AG04450 (cell line): ENCODE measurements around the gene NUPR2. TPM values are rescaled to one million over a fixed set of nuclear protein-coding genes. Genes with fewer than 3 reads are reported as not detected.
A peak's percentile ranks its signal among the peaks of the same experiment; 100 is the strongest.
"Not testable (repeated sequence)": the region's sequence is repeated elsewhere in the genome, so short reads cannot be mapped to it uniquely, and the experiment has no call there.

Source experiments
- CTCF ChIA-PET: fragments of 300-600, 350-600 bp; formaldehyde crosslinking; extraction: SDS; loops from one replicate; lab custom pipeline; 2022; ENCODE audit warnings: antibody characterized with exemption, inconsistent platforms; lab: Charles Lee
- POLR2A ChIA-PET: fragments of 350-600 bp; formaldehyde crosslinking; extraction: SDS; loops from one replicate; lab custom pipeline; 2021; ENCODE audit warnings: antibody characterized with exemption, inconsistent platforms; lab: Yijun Ruan, JAX
- DNase-seq: peaks from one replicate; pipeline ENCODE4 v3.0.0-alpha.2; 2011; ENCODE audit warnings: low read depth, low spot score
- H3K27ac ChIP-seq: one replicate; pipeline ENCODE4 v1.5.1; 2012; ENCODE audit warnings: low read depth, low read length, control low read depth
- H3K27me3 ChIP-seq: one replicate; pipeline ENCODE4 v1.6.0; 2012; ENCODE audit warnings: low read length; ENCODE audit not compliant: control insufficient read depth, insufficient read depth
- H3K4me3 ChIP-seq: 2 replicates; pipeline ENCODE4 v1.5.1; 2011; ENCODE audit warnings: mild to moderate bottlenecking, low read depth, low read length, control low read depth
- H3K9me3 ChIP-seq: 2 replicates; pipeline ENCODE4 v1.5.1; 2012; ENCODE audit warnings: low read length; ENCODE audit not compliant: control insufficient read depth, insufficient read depth
- polyA plus RNA-seq: library from polyadenylated mRNA; depleted of rRNA; stranded (reverse); fragments of >200 nt; gene quantifications from 2 replicates; pipeline ENCODE4 v1.2.3, GENCODE V29; 2011
- TF ChIP-seq, protein P1 (sequence below): IDR thresholded peaks from 2 replicates; pipeline ENCODE4 v1.5.1; 2011; ENCODE audit warnings: low read depth, low read length, control low read depth, inconsistent platforms

The NUPR2 gene
- polyA plus RNA-seq, 1 experiment, result not detected

DNA sequence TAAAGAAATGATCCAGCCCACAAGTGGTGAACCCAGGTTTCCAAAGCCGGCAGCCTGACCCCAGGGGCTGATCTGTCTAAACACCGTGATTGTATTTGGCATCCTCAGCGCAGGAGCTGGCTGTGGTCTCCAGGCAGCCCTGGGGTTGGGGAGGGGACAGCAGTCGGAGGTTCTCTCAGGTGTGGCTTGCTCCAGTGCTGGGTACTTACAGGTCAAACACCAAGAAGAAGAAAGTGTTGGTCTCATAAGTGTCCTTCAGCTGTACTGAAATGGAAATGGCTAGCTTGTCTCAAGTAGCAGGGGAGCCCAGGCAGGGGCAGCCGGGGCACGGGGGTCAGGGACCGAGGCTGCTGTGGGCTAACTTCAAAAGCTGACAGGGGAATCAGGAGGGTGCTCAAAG, 29.5 kb downstream of the NUPR2 start:
- H3K9me3 ChIP-seq, result no peaks in the 10 kb centered on the region
- no peaks in the 10 kb centered on the region for H3K27me3 ChIP-seq
- TF ChIP-seq, protein P1, sequence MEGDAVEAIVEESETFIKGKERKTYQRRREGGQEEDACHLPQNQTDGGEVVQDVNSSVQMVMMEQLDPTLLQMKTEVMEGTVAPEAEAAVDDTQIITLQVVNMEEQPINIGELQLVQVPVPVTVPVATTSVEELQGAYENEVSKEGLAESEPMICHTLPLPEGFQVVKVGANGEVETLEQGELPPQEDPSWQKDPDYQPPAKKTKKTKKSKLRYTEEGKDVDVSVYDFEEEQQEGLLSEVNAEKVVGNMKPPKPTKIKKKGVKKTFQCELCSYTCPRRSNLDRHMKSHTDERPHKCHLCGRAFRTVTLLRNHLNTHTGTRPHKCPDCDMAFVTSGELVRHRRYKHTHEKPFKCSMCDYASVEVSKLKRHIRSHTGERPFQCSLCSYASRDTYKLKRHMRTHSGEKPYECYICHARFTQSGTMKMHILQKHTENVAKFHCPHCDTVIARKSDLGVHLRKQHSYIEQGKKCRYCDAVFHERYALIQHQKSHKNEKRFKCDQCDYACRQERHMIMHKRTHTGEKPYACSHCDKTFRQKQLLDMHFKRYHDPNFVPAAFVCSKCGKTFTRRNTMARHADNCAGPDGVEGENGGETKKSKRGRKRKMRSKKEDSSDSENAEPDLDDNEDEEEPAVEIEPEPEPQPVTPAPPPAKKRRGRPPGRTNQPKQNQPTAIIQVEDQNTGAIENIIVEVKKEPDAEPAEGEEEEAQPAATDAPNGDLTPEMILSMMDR, result no peak
- POLR2A ChIA-PET, result no interaction called here
- no peak overlapping the region for H3K4me3 ChIP-seq
- no peak overlapping the region for H3K27ac ChIP-seq
- CTCF ChIA-PET, result no interaction called here
- DNase-seq, result no peak

DNA sequence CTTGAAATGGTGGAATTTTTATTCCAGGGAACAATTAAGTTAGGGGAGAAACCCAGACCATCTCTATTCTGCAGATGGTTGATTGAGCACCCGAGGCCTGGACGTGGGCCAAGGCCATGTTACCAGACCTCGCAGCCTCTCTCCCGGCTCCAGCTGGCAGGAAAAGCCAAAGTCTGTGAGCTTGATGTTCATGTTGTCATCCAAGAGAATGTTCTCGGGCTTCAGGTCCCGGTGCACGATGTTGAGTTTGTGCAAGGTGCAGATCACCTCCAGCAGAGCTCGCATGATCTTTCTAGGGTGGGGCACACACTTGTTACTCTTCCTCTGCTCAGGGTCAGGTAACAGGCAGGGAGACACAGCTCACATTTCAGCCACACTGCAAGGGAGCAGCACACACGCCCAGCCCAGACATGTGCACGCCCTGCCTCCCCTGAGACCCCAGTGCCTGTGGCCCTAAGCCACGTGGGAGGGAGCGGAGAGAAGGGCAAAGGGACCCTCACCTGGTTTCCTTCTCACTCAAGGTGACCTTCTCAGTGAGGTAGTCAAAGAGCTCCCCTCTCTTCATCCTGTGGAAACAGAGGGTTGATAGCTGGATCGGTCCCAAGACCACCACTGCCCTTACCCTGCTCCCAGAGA, 32.9 kb downstream of the NUPR2 start:
- ChIA-PET POLR2A (interaction anchor here (0.7 to 0.9 kb wide), 2 partner anchors 10 to 1324 kb away, joined by 3 read pairs; partner anchors contain the start of gene PHKG1), CTCF (interaction anchor here (1.1 to 2.0 kb wide), 2 partner anchors 9 to 10 kb away, joined by 3 to 23 read pairs; no protein-coding TSS in a partner anchor)
- TF ChIP-seq, protein P1, result no peak
- H3K27me3 ChIP-seq, result no peaks in the 10 kb centered on the region
- no peak overlapping the region for H3K27ac ChIP-seq
- H3K9me3 ChIP-seq, result no peaks in the 10 kb centered on the region
- no peak overlapping the region for H3K4me3 ChIP-seq
- DNase-seq, result no peak

DNA sequence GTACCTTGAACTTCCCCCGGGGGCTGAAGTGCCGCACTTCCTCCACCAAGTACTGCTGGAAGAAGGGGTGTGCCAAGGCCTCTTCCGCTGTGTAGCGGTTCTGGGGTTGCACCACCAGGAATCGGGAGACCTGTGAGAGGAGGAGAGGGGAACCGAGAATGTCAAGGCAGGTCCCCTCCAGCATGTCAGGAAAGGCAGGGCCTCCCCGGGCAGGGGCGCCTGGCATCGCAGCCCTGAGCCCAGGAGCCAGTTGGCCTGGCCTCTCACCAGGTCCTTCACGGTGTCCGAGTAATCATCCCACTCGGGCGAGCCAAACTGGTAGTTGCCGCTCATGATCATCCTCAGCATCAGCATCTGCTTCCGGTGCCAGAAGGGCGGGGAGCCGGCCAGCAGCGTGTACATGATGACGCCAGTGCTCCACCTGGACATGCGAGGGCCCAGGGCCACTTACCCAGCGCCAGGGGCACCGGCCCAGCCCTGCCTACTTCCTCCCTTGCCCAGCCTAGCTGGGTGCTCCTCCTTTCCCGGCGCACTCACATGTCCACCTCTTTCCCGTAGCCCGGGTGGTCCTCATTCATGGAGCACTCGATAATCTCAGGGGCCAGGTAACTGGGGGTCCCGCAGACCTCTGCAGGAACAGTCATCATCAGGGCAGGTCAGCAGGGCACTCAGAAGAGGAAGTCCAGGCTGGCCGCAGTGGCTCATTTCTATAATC, 34.4 kb downstream of the NUPR2 start:
- no peaks in the 10 kb centered on the region for H3K9me3 ChIP-seq
- DNase-seq, result no peak
- no peak overlapping the region for H3K27ac ChIP-seq
- TF ChIP-seq, protein P1, result no peak
- H3K27me3 ChIP-seq, result no peaks in the 10 kb centered on the region
- POLR2A ChIA-PET, result no interaction called here
- no peak overlapping the region for H3K4me3 ChIP-seq
- CTCF ChIA-PET, result interaction anchor here (2.0 kb wide), 1 partner anchor 8 kb away, joined by 23 read pairs; no protein-coding TSS in a partner anchor

DNA sequence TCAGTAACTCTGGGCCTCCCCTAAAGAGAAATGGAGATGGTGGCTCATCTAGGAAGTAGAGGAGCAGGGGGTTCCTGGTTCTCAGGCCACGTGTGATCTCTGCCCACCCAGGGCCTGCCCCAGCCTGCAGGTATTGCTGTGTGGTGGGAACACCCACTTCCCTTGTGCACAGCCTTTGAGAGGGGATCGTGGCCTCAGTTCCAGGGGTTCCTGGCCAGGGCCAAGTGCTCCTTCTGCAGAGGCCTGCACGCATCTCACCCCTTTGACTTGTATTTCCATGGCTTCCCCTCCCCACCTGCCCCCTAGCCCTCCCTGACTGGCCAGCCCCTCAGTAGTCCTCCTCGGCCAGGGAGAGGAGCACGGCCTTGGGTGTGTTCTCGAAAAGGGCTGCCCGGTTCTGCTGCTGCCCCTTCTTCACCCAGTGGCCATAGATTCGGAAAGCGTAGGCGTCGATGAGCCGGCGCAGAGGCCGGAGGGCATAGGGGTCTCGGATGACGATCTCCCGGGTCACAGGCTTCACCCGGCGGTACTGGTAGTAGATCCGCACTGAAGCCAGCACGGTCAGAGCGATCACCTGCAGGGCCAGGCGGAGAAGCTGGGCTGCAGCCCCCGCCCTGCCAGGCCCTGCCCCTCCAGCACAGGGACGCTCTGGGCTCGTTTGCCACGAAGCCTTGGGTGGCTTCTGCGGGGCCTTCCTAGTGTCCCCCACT, 35.3 kb downstream of the NUPR2 start:
- CTCF ChIA-PET, result interaction anchor here (0.7 to 2.2 kb wide), 4 partner anchors 15 to 439 kb away, joined by 4 to 6 read pairs (median 5); no protein-coding TSS in a partner anchor
- POLR2A ChIA-PET, H3K27me3 ChIP-seq, H3K9me3 ChIP-seq, DNase-seq, H3K4me3 ChIP-seq, H3K27ac ChIP-seq: not testable (repeated sequence)

DNA sequence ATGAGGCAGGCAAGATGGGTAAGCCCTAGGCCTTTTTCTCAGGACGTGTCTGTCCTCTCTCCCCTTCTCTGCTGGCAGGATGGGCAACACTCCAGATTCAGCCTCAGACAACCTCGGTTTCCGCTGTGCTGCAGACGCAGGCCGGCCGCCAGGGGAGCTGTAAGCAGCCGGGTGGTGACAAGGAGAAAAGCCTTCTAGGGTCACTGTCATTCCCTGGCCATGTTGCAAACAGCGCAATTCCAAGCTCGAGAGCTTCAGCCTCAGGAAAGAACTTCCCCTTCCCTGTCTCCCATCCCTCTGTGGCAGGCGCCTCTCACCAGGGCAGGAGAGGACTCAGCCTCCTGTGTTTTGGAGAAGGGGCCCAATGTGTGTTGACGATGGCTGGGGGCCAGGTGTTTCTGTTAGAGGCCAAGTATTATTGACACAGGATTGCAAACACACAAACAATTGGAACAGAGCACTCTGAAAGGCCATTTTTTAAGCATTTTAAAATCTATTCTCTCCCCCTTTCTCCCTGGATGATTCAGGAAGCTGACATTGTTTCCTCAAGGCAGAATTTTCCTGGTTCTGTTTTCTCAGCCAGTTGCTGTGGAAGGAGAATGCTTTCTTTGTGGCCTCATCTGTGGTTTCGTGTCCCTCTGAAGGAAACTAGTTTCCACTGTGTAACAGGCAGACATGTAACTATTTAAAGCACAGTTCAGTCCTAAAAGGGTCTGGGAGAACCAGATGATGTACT, 36.6 kb downstream of the NUPR2 start:
- CTCF ChIA-PET, result interaction anchor here (0.5 to 2.5 kb wide), 10 partner anchors 13 to 83 kb away, joined by 4 to 23 read pairs (median 5); partner anchors contain the start of genes PHKG1 and PSPH
- TF ChIP-seq, protein P1, result peak; percentile 89
- POLR2A ChIA-PET, result interaction anchor here (0.6 to 0.7 kb wide), 2 partner anchors 22 to 27 kb away, joined by 3 to 6 read pairs; partner anchors contain the start of gene CHCHD2
- no peak for DNase-seq
- peak overlapping the region; percentile 31 for H3K27ac ChIP-seq
- no peak overlapping the region for H3K4me3 ChIP-seq
- no peaks in the 10 kb centered on the region for H3K9me3 ChIP-seq
- no peaks in the 10 kb centered on the region for H3K27me3 ChIP-seq
